Activated CD4-positive, alpha-beta T cell treated with anti-CD3 and anti-CD28 coated beads, Interleukin-2, amount 10 ng/mL, durations not matched to agents 7 days and 5 days (primary cell): ENCODE results near the gene PHACTR1. TPM values are rescaled to one million over a fixed set of nuclear protein-coding genes. Genes with fewer than 3 reads are reported as not detected.
A peak's percentile ranks its signal among the peaks of the same experiment; 100 is the strongest.

Source experiments
- CTCF ChIA-PET: fragments of 350-600 bp; sonication (Branson Sonifier 250); formaldehyde crosslinking; loops from one replicate; lab custom pipeline; 2021; ENCODE audit warnings: antibody characterized with exemption; lab: Charles Lee
- POLR2A ChIA-PET: fragments of 350-600 bp; sonication (Branson Sonifier 250); formaldehyde crosslinking; loops from one replicate; lab custom pipeline; 2021; ENCODE audit warnings: antibody characterized with exemption; lab: Charles Lee
- DNase-seq: peaks from one replicate; pipeline ENCODE4 v3.0.0-alpha.2; 2020
- H3K27ac Mint-ChIP-seq: one replicate; pipeline ENCODE4 v1.8.0; 2021; ENCODE audit warnings: mild to moderate bottlenecking, moderate library complexity, mixed read lengths
- H3K27me3 Mint-ChIP-seq: one replicate; pipeline ENCODE4 v1.8.0; 2021; ENCODE audit warnings: mixed read lengths
- H3K36me3 Mint-ChIP-seq: one replicate; pipeline ENCODE4 v1.8.0; 2021; ENCODE audit warnings: low read depth, mixed read lengths
- H3K4me1 Mint-ChIP-seq: one replicate; pipeline ENCODE4 v1.8.0; 2021; ENCODE audit warnings: mixed read lengths
- H3K4me3 Mint-ChIP-seq: one replicate; pipeline ENCODE4 v1.8.0; 2021; ENCODE audit warnings: mild to moderate bottlenecking, moderate library complexity, mixed read lengths
- H3K9me3 Mint-ChIP-seq: one replicate; pipeline ENCODE4 v1.8.0; 2021; ENCODE audit warnings: mixed read lengths
- total RNA-seq, 2 experiments: library from RNA; stranded (reverse); gene quantifications; one replicate each; pipeline ENCODE4 v1.2.3, GENCODE V29; 2021

The PHACTR1 gene
- total RNA-seq, 2 experiments from 2014 or later: 0.19 to 0.32 TPM

DNA sequence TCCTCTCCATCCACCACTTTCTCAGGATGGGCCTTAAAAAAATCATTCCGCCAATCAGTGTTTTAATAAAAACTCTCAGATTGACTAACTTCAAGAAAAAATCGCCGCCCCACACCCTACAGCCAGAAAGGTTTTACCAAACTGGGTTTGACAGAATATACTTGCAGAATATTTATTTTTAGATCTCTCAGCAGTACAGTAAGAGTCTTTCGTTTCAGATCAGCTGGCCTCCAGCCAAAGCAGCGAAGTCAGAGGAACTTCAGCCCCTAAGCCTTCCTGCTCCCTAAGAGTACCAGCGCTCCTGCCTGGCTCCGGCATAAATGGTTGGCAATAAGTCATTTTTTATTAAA, 587.1 kb downstream of the PHACTR1 start:
- Mint-ChIP-seq H3K36me3 (peaks cover 51% of the 10 kb centered on the region), H3K9me3 (no peaks in the 10 kb centered on the region), H3K27me3 (no peaks in the 10 kb centered on the region), H3K27ac (peak overlapping the region; percentile 34), H3K4me1 (peaks cover 24% of the 10 kb centered on the region), H3K4me3 (no peak overlapping the region)
- ChIA-PET POLR2A (no interaction called here), CTCF (interaction anchor here (0.9 to 2.6 kb wide), 5 partner anchors 10 to 44 kb away, joined by 3 to 8 read pairs (median 5); partner anchors contain the start of gene TBC1D7)
- no peak for DNase-seq

DNA sequence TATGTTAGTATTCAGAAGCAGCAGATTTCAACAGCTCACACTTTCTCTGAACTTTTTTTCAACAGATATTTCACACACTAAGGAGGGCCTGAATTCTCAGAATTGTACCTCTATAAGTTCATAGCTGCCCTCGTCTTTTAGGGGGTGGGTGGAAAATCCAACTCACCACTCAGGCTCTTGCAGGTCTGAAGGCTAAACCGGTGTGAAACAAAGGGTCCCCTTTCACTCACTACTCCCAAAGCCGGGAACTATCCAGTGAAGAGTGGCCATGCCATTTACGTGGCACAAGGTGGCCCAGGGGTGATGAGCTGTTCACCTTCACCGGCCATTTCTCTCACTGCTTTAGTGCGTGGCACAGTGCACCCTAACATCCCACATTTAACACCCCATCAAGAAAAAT, 587.5 kb downstream of the PHACTR1 start:
- Mint-ChIP-seq H3K4me3 (no peak overlapping the region), H3K27ac (no peak overlapping the region), H3K9me3 (no peaks in the 10 kb centered on the region), H3K36me3 (peaks cover 56% of the 10 kb centered on the region), H3K27me3 (no peaks in the 10 kb centered on the region), H3K4me1 (peaks cover 24% of the 10 kb centered on the region)
- CTCF ChIA-PET: interaction anchor here (0.9 to 2.6 kb wide), 4 partner anchors 19 to 43 kb away, joined by 3 to 8 read pairs (median 4); partner anchors contain the start of gene TBC1D7
- DNase-seq: no peak
- POLR2A ChIA-PET: no interaction called here

DNA sequence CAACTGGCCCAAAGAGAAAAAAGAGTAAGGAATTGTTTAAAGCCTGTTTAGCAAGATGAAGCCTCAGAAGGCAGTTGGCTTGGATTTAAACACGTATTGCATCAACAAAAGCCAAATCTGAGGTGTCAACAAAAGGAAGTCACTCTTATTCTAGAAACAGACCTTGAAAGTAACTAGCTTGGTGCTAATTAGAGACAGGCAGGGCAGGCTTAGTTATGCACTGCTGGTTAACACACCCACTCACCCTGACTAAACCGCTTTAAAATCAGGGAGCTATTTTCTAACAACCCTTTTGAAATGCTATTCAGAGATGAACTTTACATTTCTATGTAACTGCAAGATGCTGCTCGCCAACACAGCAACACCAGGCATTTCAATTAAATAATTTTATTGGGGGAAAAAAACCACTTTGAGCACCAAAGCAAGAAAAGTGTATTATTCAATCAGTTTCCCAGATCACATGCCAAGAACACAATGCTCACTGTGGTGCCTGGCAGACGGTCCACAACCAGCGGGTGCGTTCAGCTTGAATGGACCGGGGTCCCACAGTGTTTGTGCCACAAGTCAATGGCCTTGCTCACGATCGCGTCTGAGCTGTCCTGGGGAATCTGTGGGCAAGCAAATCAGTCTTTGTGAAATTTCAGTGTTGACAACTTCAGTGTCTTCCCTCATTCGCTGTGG, 588.2 kb downstream of the PHACTR1 start:
- H3K27me3 Mint-ChIP-seq: no peaks in the 10 kb centered on the region
- H3K4me3 Mint-ChIP-seq: no peak overlapping the region
- H3K27ac Mint-ChIP-seq: no peak overlapping the region
- ChIA-PET POLR2A (interaction anchor here (0.6 kb wide), 1 partner anchor 22 kb away, joined by 3 read pairs; no protein-coding TSS in a partner anchor), CTCF (interaction anchor here (1.4 to 2.6 kb wide), 3 partner anchors 18 to 26 kb away, joined by 3 to 8 read pairs (median 5); partner anchors contain the start of gene TBC1D7)
- DNase-seq: no peak
- peaks cover 57% of the 10 kb centered on the region for H3K36me3 Mint-ChIP-seq
- no peaks in the 10 kb centered on the region for H3K9me3 Mint-ChIP-seq
- H3K4me1 Mint-ChIP-seq: peaks cover 24% of the 10 kb centered on the region

GRCh38 chr6:13305288-13305687, 588.7 kb downstream of the PHACTR1 start:
- H3K27me3 Mint-ChIP-seq: no peaks in the 10 kb centered on the region
- H3K4me3 Mint-ChIP-seq: no peak overlapping the region
- no peaks in the 10 kb centered on the region for H3K9me3 Mint-ChIP-seq
- CTCF ChIA-PET: interaction anchor here (1.4 kb wide), 1 partner anchor 17 kb away, joined by 3 read pairs; no protein-coding TSS in a partner anchor
- DNase-seq: no peak
- peaks cover 24% of the 10 kb centered on the region for H3K4me1 Mint-ChIP-seq
- POLR2A ChIA-PET: no interaction called here
- no peak overlapping the region for H3K27ac Mint-ChIP-seq
- H3K36me3 Mint-ChIP-seq: peaks cover 59% of the 10 kb centered on the region

GRCh38 chr6:13305791-13306190, 589.2 kb downstream of the PHACTR1 start:
- no peaks in the 10 kb centered on the region for H3K9me3 Mint-ChIP-seq
- peaks cover 57% of the 10 kb centered on the region for H3K36me3 Mint-ChIP-seq
- H3K27me3 Mint-ChIP-seq: no peaks in the 10 kb centered on the region
- H3K4me3 Mint-ChIP-seq: no peak overlapping the region
- H3K4me1 Mint-ChIP-seq: peaks cover 24% of the 10 kb centered on the region
- ChIA-PET POLR2A (no interaction called here), CTCF (no interaction called here)
- DNase-seq: no peak
- H3K27ac Mint-ChIP-seq: no peak overlapping the region

GRCh38 chr6:13307508-13307995, 591.0 kb downstream of the PHACTR1 start:
- Mint-ChIP-seq H3K27me3 (no peaks in the 10 kb centered on the region), H3K36me3 (peaks cover 56% of the 10 kb centered on the region), H3K4me3 (no peak overlapping the region), H3K4me1 (peaks cover 20% of the 10 kb centered on the region), H3K27ac (no peak overlapping the region), H3K9me3 (no peaks in the 10 kb centered on the region)
- no peak for DNase-seq
- ChIA-PET CTCF (no interaction called here), POLR2A (no interaction called here)

- ChIA-PET POLR2A (no interaction called here), CTCF (no interaction called here)
- Mint-ChIP-seq H3K4me3 (no peak overlapping the region), H3K27ac (no peak overlapping the region), H3K9me3 (no peaks in the 10 kb centered on the region), H3K27me3 (no peaks in the 10 kb centered on the region), H3K4me1 (peaks cover 12% of the 10 kb centered on the region), H3K36me3 (peaks cover 54% of the 10 kb centered on the region)
- DNase-seq: no peak
These were observed 591.8 kb downstream of the PHACTR1 start for GRCh38 chr6:13308332-13308731.

DNA sequence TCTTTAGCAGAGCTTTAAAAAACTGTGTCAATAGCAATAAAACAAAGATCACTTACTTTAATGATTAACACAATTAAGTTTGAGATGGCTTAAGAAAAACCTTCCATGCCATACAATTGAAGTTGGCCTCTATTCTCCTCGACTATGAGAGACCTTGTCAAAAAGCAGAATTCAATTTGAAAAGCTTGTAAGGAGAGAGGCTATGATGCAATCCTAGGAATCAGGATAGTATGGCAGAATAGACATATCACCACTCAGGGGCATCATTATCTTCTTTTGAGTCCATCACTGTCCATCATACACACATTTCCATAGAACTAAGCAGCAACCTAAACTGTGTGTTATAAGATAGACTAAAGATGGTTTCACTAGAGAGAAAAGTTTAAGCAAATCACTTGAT, 594.6 kb downstream of the PHACTR1 start:
- ChIA-PET POLR2A (no interaction called here), CTCF (interaction anchor here (0.6 to 1.5 kb wide), 4 partner anchors 9 to 16 kb away, joined by 3 to 4 read pairs (median 3); no protein-coding TSS in a partner anchor)
- peaks cover 51% of the 10 kb centered on the region for H3K36me3 Mint-ChIP-seq
- no peak overlapping the region for H3K27ac Mint-ChIP-seq
- no peaks in the 10 kb centered on the region for H3K4me1 Mint-ChIP-seq
- H3K4me3 Mint-ChIP-seq: no peak overlapping the region
- no peak for DNase-seq
- H3K27me3 Mint-ChIP-seq: no peaks in the 10 kb centered on the region
- no peaks in the 10 kb centered on the region for H3K9me3 Mint-ChIP-seq

GRCh38 chr6:13314806-13315205, 598.2 kb downstream of the PHACTR1 start:
- ChIA-PET POLR2A (no interaction called here), CTCF (interaction anchor here (0.7 to 1.0 kb wide), 2 partner anchors 22 to 668 kb away, joined by 3 to 4 read pairs; no protein-coding TSS in a partner anchor)
- Mint-ChIP-seq H3K4me1 (no peaks in the 10 kb centered on the region), H3K27ac (no peak overlapping the region), H3K36me3 (peaks cover 44% of the 10 kb centered on the region), H3K4me3 (no peak overlapping the region), H3K9me3 (no peaks in the 10 kb centered on the region), H3K27me3 (no peaks in the 10 kb centered on the region)
- DNase-seq: no peak

DNA sequence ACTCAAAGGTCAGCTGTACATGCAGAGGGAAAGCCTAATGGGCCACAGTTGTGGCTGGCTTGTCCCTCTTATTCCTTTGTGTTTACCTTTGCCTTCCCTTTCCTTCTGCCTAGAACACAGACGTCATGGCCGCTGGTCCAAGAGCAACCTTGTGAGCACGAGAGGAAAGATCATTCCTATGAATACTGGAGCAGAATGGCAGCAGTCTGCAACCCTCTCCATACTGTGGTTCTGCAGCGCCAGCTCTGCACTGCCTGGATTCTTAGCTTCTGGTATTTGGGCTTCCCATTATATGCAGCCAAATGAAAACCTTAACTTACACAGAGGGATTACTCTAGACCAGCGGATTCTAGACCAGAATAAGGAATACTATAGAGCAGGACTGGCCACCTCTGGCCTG, 599.3 kb downstream of the PHACTR1 start:
- H3K9me3 Mint-ChIP-seq: no peaks in the 10 kb centered on the region
- H3K27me3 Mint-ChIP-seq: no peaks in the 10 kb centered on the region
- H3K27ac Mint-ChIP-seq: no peak overlapping the region
- H3K4me1 Mint-ChIP-seq: no peaks in the 10 kb centered on the region
- peaks cover 49% of the 10 kb centered on the region for H3K36me3 Mint-ChIP-seq
- H3K4me3 Mint-ChIP-seq: no peak overlapping the region
- ChIA-PET POLR2A (no interaction called here), CTCF (interaction anchor here (0.8 kb wide), 1 partner anchor 168 kb away, joined by 3 read pairs; no protein-coding TSS in a partner anchor)
- no peak for DNase-seq

- H3K36me3 Mint-ChIP-seq: peaks cover 51% of the 10 kb centered on the region
- POLR2A ChIA-PET: no interaction called here
These were observed 602.3 kb downstream of the PHACTR1 start for GRCh38 chr6:13318821-13319220.

GRCh38 chr6:13319891-13320564, 603.5 kb downstream of the PHACTR1 start:
- ChIA-PET POLR2A (no interaction called here), CTCF (interaction anchor here (0.8 to 1.6 kb wide), 2 partner anchors 10 to 422 kb away, joined by 3 read pairs; no protein-coding TSS in a partner anchor)
- Mint-ChIP-seq H3K4me1 (no peaks in the 10 kb centered on the region), H3K27me3 (no peaks in the 10 kb centered on the region), H3K4me3 (no peak overlapping the region), H3K36me3 (peaks cover 45% of the 10 kb centered on the region), H3K9me3 (no peaks in the 10 kb centered on the region), H3K27ac (no peak overlapping the region)
- no peak for DNase-seq

More at GRCh38 chr6:13318821-13319220, 602.3 kb downstream of the PHACTR1 start:
- no peak overlapping the region for H3K4me3 Mint-ChIP-seq
- H3K27me3 Mint-ChIP-seq: no peaks in the 10 kb centered on the region
- H3K4me1 Mint-ChIP-seq: no peaks in the 10 kb centered on the region
- no peaks in the 10 kb centered on the region for H3K9me3 Mint-ChIP-seq
- CTCF ChIA-PET: no interaction called here
- H3K27ac Mint-ChIP-seq: no peak overlapping the region
- no peak for DNase-seq
